Measurements from ENCODE around the gene GUCY2D. TPM values are rescaled to one million over a fixed set of nuclear protein-coding genes. Genes with fewer than 3 reads are reported as not detected.
A peak's percentile ranks its signal among the peaks of the same experiment; 100 is the strongest.

The GUCY2D gene
- total RNA-seq, 1 donor: not detected

DNA sequence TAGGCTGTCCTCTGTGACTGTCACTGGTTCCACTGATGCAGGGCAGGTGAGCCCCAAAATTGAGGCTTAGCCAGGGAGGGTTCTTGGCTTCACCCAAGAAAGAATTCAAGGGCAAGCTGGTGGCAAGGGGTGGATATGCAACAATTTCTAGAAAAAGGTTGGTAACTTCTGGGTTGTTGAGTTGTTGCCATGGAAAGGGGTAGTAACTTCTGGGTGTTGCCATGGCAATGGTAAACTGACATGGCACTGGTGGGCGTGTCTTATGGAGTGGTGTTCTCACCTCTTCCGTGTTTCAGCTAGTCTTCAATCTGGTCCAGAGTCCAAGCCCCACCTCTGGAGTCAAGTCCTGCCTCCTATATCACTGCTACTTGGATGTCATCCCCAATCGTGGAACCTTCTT is 9.5 kb upstream of the GUCY2D start:
- TF ChIP-seq, protein P1, sequence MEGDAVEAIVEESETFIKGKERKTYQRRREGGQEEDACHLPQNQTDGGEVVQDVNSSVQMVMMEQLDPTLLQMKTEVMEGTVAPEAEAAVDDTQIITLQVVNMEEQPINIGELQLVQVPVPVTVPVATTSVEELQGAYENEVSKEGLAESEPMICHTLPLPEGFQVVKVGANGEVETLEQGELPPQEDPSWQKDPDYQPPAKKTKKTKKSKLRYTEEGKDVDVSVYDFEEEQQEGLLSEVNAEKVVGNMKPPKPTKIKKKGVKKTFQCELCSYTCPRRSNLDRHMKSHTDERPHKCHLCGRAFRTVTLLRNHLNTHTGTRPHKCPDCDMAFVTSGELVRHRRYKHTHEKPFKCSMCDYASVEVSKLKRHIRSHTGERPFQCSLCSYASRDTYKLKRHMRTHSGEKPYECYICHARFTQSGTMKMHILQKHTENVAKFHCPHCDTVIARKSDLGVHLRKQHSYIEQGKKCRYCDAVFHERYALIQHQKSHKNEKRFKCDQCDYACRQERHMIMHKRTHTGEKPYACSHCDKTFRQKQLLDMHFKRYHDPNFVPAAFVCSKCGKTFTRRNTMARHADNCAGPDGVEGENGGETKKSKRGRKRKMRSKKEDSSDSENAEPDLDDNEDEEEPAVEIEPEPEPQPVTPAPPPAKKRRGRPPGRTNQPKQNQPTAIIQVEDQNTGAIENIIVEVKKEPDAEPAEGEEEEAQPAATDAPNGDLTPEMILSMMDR (IDR thresholded peaks at IDR 0.05; ENCODE audit: extremely low read depth, low read depth, low read length): no peak
- H3K79me2 ChIP-seq (ENCODE audit: insufficient read depth, low read length): no peaks in the 10 kb centered on the region
- DNase-seq (ENCODE audit: insufficient read length, low spot score, missing footprints): no peak
- no peaks in the 10 kb centered on the region for H3K36me3 ChIP-seq (ENCODE audit: insufficient read depth, low read length)
- no peaks in the 10 kb centered on the region for H3K27me3 ChIP-seq (ENCODE audit: insufficient read depth, low read length)
- H3K4me3 ChIP-seq (ENCODE audit: insufficient read depth, low read length): no peak overlapping the region
- no peak overlapping the region for H3K27ac ChIP-seq (ENCODE audit: low read depth, low read length)
- no peaks in the 10 kb centered on the region for H3K9me3 ChIP-seq (ENCODE audit: low read depth, low read length)
- H4K20me1 ChIP-seq (ENCODE audit: insufficient read depth, low read length): no peaks in the 10 kb centered on the region
- no peak overlapping the region for H3K4me2 ChIP-seq (ENCODE audit: insufficient read depth, low read length)
- peaks cover 4% of the 10 kb centered on the region for H3K4me1 ChIP-seq (ENCODE audit: insufficient read depth, low read length)
- no peak overlapping the region for H2AFZ ChIP-seq (ENCODE audit: low read length)

DNA sequence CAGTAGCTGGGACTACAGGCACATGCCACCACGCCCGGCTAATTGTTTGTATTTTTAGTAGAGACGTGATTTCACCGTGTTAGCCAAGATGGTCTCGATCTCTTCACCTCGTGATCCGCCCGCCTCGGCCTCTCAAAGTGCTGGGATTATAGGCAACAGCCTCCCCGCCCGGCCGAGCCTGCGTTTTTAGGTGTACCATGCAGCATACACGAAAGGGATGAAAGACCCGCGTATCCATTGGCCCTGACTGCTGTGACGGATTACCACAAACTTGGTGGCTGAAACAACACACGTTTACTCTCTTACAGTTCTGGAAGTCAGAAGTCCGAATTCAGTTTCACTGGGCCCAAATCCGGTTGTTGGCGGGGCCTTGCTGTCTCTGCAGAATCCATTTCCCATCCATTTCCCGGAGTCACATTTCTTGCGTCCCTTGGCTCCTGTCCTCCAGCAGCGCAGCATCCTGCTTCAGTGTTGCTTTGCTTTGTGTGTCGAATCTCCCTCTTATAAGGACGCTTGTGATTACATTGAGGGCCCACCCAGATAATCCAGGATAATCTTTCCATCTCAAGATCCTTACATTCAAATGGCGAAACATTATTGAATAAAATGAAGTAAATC is 8.3 kb upstream of the GUCY2D start:
- H2AFZ ChIP-seq (ENCODE audit: low read length): no peak overlapping the region
- peaks cover 4% of the 10 kb centered on the region for H3K4me1 ChIP-seq (ENCODE audit: insufficient read depth, low read length)
- no peaks in the 10 kb centered on the region for H3K36me3 ChIP-seq (ENCODE audit: insufficient read depth, low read length)
- no peaks in the 10 kb centered on the region for H4K20me1 ChIP-seq (ENCODE audit: insufficient read depth, low read length)
- no peak overlapping the region for H3K27ac ChIP-seq (ENCODE audit: low read depth, low read length)
- peaks cover 6% of the 10 kb centered on the region for H3K27me3 ChIP-seq (ENCODE audit: insufficient read depth, low read length)
- H3K4me2 ChIP-seq (ENCODE audit: insufficient read depth, low read length): no peak overlapping the region
- no peak for DNase-seq (ENCODE audit: insufficient read length, low spot score, missing footprints)
- TF ChIP-seq, protein P1 (IDR thresholded peaks at IDR 0.05; ENCODE audit: extremely low read depth, low read depth, low read length): no peak
- H3K79me2 ChIP-seq (ENCODE audit: insufficient read depth, low read length): no peaks in the 10 kb centered on the region
- H3K9me3 ChIP-seq (ENCODE audit: low read depth, low read length): no peaks in the 10 kb centered on the region
- no peak overlapping the region for H3K4me3 ChIP-seq (ENCODE audit: insufficient read depth, low read length)

GRCh38 chr17:7995724-7996123 is 6.7 kb upstream of the GUCY2D start:
- Histone ChIP-seq H3K4me2 (ENCODE audit: insufficient read depth, low read length) (no peak overlapping the region), H3K27ac (ENCODE audit: low read depth, low read length) (no peak overlapping the region), H3K4me3 (ENCODE audit: insufficient read depth, low read length) (no peak overlapping the region), H2AFZ (ENCODE audit: low read length) (no peak overlapping the region), H3K36me3 (ENCODE audit: insufficient read depth, low read length) (no peaks in the 10 kb centered on the region), H4K20me1 (ENCODE audit: insufficient read depth, low read length) (no peaks in the 10 kb centered on the region), H3K4me1 (ENCODE audit: insufficient read depth, low read length) (no peaks in the 10 kb centered on the region), H3K27me3 (ENCODE audit: insufficient read depth, low read length) (peaks cover 10% of the 10 kb centered on the region), H3K79me2 (ENCODE audit: insufficient read depth, low read length) (no peaks in the 10 kb centered on the region), H3K9me3 (ENCODE audit: low read depth, low read length) (no peaks in the 10 kb centered on the region)
- TF ChIP-seq, protein P1 (IDR thresholded peaks at IDR 0.05; ENCODE audit: extremely low read depth, low read depth, low read length): no peak
- DNase-seq (ENCODE audit: insufficient read length, low spot score, missing footprints): no peak

GRCh38 chr17:7997186-7997585 is 5.2 kb upstream of the GUCY2D start:
- Histone ChIP-seq H2AFZ (ENCODE audit: low read length) (no peak overlapping the region), H3K36me3 (ENCODE audit: insufficient read depth, low read length) (no peaks in the 10 kb centered on the region), H3K4me1 (ENCODE audit: insufficient read depth, low read length) (no peaks in the 10 kb centered on the region), H3K79me2 (ENCODE audit: insufficient read depth, low read length) (no peaks in the 10 kb centered on the region), H3K27me3 (ENCODE audit: insufficient read depth, low read length) (peaks cover 21% of the 10 kb centered on the region), H3K9me3 (ENCODE audit: low read depth, low read length) (no peaks in the 10 kb centered on the region), H3K4me2 (ENCODE audit: insufficient read depth, low read length) (no peak overlapping the region), H3K4me3 (ENCODE audit: insufficient read depth, low read length) (no peak overlapping the region), H4K20me1 (ENCODE audit: insufficient read depth, low read length) (no peaks in the 10 kb centered on the region), H3K27ac (ENCODE audit: low read depth, low read length) (no peak overlapping the region)
- TF ChIP-seq, protein P1 (IDR thresholded peaks at IDR 0.05; ENCODE audit: extremely low read depth, low read depth, low read length): peak; percentile 41
- peak; percentile 80 for DNase-seq (ENCODE audit: insufficient read length, low spot score, missing footprints)
